Subcutaneous adipose tissue (tissue), 4 donors: ENCODE results near the gene PAQR4. TPM values are rescaled to one million over a fixed set of nuclear protein-coding genes. Genes with fewer than 3 reads are reported as not detected.

Source experiments
- total RNA-seq, 4 donors: library from RNA; depleted of rRNA; stranded (reverse); fragments of >200 nt; gene quantifications; one replicate each; pipeline ENCODE4 v1.1.0, GENCODE V29; 2016
- TF ChIP-seq, protein P1 (sequence below): fragments of 450-650 bp; IDR thresholded peaks from one replicate; pipeline ENCODE4 v1.5.1; 2016; ENCODE audit warnings: low read depth, mild to moderate bottlenecking, control low read depth, antibody characterized with exemption, moderate library complexity

The PAQR4 gene
- total RNA-seq, 4 donors from 2014 or later, result 1.5 to 5.7 (median 3.8) TPM

- TF ChIP-seq, protein P1, sequence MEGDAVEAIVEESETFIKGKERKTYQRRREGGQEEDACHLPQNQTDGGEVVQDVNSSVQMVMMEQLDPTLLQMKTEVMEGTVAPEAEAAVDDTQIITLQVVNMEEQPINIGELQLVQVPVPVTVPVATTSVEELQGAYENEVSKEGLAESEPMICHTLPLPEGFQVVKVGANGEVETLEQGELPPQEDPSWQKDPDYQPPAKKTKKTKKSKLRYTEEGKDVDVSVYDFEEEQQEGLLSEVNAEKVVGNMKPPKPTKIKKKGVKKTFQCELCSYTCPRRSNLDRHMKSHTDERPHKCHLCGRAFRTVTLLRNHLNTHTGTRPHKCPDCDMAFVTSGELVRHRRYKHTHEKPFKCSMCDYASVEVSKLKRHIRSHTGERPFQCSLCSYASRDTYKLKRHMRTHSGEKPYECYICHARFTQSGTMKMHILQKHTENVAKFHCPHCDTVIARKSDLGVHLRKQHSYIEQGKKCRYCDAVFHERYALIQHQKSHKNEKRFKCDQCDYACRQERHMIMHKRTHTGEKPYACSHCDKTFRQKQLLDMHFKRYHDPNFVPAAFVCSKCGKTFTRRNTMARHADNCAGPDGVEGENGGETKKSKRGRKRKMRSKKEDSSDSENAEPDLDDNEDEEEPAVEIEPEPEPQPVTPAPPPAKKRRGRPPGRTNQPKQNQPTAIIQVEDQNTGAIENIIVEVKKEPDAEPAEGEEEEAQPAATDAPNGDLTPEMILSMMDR, result no peak
These were observed 48.8 kb downstream of the PAQR4 start, which contains the start of gene CLDN6 for GRCh38 chr16:3017794-3018506. TSS of gene CLDN6 (minus strand) at chr16:3018183. CDS start at chr16:3016021, 2,162 bp downstream.

- TF ChIP-seq, protein P1, result no peak
These were observed 50.6 kb downstream of the PAQR4 start for GRCh38 chr16:3019594-3020246.

DNA sequence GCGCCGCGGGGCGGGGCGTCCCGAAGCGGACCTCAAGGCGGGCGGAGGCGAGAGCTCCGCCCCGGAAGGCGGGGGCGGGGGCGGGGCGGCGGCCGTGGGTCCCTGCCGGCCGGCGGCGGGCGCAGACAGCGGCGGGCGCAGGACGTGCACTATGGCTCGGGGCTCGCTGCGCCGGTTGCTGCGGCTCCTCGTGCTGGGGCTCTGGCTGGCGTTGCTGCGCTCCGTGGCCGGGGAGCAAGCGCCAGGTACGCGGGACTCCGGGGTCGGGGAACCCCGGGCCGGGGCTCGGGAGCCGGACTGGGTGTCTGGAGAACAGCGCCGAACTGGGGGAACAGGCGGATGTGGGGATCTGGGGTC lies 51.1 kb downstream of the PAQR4 start, which contains the start of gene TNFRSF12A:
TSS of gene TNFRSF12A (plus strand) at position 122 of the 357 bp plus-strand sequence. CDS start at position 152, 30 bp downstream.
- TF ChIP-seq, protein P1, result no peak

- TF ChIP-seq, protein P1, result no peak
These were observed 51.7 kb downstream of the PAQR4 start for GRCh38 chr16:3020604-3021448.

DNA sequence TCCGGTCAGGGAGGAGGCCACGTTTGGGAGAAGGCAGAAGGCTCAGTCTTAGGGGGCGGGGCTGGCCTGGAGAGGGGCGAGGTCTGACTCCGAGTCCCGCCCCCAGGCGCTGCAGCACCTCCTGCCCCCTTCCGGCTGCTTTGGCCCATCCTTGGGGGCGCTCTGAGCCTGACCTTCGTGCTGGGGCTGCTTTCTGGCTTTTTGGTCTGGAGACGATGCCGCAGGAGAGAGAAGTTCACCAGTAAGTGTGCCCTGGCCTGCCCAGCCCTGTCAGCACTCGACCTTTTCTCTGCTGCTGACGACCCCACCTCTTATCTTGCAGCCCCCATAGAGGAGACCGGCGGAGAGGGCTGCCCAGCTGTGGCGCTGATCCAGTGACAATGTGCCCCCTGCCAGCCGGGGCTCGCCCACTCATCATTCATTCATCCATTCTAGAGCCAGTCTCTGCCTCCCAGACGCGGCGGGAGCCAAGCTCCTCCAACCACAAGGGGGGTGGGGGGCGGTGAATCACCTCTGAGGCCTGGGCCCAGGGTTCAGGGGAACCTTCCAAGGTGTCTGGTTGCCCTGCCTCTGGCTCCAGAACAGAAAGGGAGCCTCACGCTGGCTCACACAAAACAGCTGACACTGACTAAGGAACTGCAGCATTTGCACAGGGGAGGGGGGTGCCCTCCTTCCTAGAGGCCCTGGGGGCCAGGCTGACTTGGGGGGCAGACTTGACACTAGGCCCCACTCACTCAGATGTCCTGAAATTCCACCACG lies 52.5 kb downstream of the PAQR4 start:
- TF ChIP-seq, protein P1, result no peak

DNA sequence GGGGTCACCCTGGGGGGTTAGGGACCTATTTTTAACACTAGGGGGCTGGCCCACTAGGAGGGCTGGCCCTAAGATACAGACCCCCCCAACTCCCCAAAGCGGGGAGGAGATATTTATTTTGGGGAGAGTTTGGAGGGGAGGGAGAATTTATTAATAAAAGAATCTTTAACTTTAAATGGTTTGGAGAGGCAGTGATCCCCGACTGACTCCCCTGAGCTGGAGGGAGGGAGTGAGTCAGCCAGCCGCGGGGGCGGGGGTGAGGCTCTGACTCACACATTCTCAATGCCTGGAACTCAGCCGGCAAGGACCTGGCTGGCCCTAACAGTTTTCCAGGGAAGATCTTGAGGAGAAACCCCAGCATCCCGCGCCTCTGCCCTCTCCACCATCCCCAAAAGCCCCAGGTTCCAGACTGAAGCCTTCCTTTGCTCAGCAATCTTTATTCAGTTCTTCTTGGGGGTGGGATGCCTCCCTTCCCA lies 53.1 kb downstream of the PAQR4 start:
- TF ChIP-seq, protein P1, result no peak
